IMR-90 (cell line): ENCODE results near the gene GATA6.
A peak's percentile ranks its signal among the peaks of the same experiment; 100 is the strongest.
"Not testable (repeated sequence)": the region's sequence is repeated elsewhere in the genome, so short reads cannot be mapped to it uniquely, and the experiment has no call there.

Source experiments
- CEBPB ChIP-seq: IDR thresholded peaks from 2 replicates; pipeline ENCODE4 v1.6.1; 2012; ENCODE audit warnings: low read depth, low read length, improper control_type of control experiment
- CTCF ChIP-seq: conservative IDR thresholded peaks from 2 replicates; pipeline ENCODE4 v1.5.1; 2012; ENCODE audit warnings: mild to moderate bottlenecking, low read depth, low read length, improper control_type of control experiment
- FOS ChIP-seq: fragments of 150-350 bp; IDR thresholded peaks from 2 replicates; pipeline ENCODE4 v1.6.1; 2016; ENCODE audit warnings: low read depth, low read length
- MAFK ChIP-seq: IDR thresholded peaks from 2 replicates; pipeline ENCODE4 v1.6.1; 2012; ENCODE audit warnings: low read depth, low read length, improper control_type of control experiment
- RFX5 ChIP-seq: IDR thresholded peaks from 2 replicates; pipeline ENCODE4 v1.8.0; 2012; ENCODE audit warnings: low read depth, mild to moderate bottlenecking, low read length, moderate library complexity
- USF2 ChIP-seq: fragments of 150-350 bp; IDR thresholded peaks from 2 replicates; pipeline ENCODE4 v1.6.1; 2017; ENCODE audit warnings: mild to moderate bottlenecking, antibody characterized with exemption, low read length, low read depth

DNA sequence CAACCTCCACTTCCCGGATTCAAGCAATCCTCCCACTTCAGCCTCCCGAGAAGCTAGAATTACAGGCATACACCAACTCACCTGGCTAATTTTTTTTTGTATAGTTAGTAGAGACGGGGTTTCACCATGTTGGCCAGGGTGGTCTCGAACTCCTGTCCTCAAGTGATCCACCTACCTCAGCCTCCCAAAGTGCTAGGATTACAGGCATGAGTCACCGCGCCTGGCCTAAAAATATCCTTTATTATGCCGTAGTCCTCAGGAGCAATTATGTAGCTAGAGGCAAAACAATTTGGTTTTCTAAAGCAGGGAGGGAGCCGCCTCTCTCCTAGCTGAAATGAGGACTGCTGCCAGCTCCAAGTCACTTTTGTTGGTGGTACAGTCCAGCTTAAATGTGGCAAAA lies 15.2 kb downstream of the GATA6 start:
- TF ChIP-seq FOS, USF2, CTCF, RFX5, MAFK: not testable (repeated sequence)
- TF ChIP-seq CEBPB: 0 out of 2 replicates have a peak, but pooled peaks have one; percentile 8
